ENCODE results near the gene SPRED3.
A peak's percentile ranks its signal among the peaks of the same experiment; 100 is the strongest.

The SPRED3 gene

GRCh38 chr19:38389957-38390924, 1.7 kb downstream of the SPRED3 start:
- DNase-seq, result no peak
- no peaks in the 10 kb centered on the region for H3K9me3 ChIP-seq (ENCODE audit: control insufficient read depth, low read length)
- H3K4me1 ChIP-seq (ENCODE audit: control insufficient read depth, insufficient read depth, low read length, poor library complexity, severe bottlenecking), result peaks cover 41% of the 10 kb centered on the region
- no peaks in the 10 kb centered on the region for H3K36me3 ChIP-seq (ENCODE audit: control insufficient read depth, insufficient read depth, low read length)
- H3K27ac ChIP-seq (ENCODE audit: insufficient read depth, low read length, poor library complexity, severe bottlenecking), result no peak overlapping the region
- H3K27me3 ChIP-seq (replicated peaks; ENCODE audit: control insufficient read depth, insufficient read depth, low read length, poor library complexity, severe bottlenecking), result no peaks in the 10 kb centered on the region
- H3K4me3 ChIP-seq (ENCODE audit: insufficient read depth, low read depth, low read length, poor library complexity, severe bottlenecking), result no peak overlapping the region

- Histone ChIP-seq H3K36me3 (ENCODE audit: control insufficient read depth, insufficient read depth, low read length) (no peaks in the 10 kb centered on the region), H3K4me1 (ENCODE audit: control insufficient read depth, insufficient read depth, low read length, poor library complexity, severe bottlenecking) (peaks cover 32% of the 10 kb centered on the region), H3K27me3 (replicated peaks; ENCODE audit: control insufficient read depth, insufficient read depth, low read length, poor library complexity, severe bottlenecking) (no peaks in the 10 kb centered on the region), H3K9me3 (ENCODE audit: control insufficient read depth, low read length) (no peaks in the 10 kb centered on the region), H3K4me3 (ENCODE audit: insufficient read depth, low read depth, low read length, poor library complexity, severe bottlenecking) (no peak overlapping the region), H3K27ac (ENCODE audit: insufficient read depth, low read length, poor library complexity, severe bottlenecking) (no peak overlapping the region)
- no peak for DNase-seq
Observed at GRCh38 chr19:38391911-38392464, 3.5 kb downstream of the SPRED3 start.

- no peak overlapping the region for H3K27ac ChIP-seq (ENCODE audit: insufficient read depth, low read length, poor library complexity, severe bottlenecking)
- no peak overlapping the region for H3K4me3 ChIP-seq (ENCODE audit: insufficient read depth, low read depth, low read length, poor library complexity, severe bottlenecking)
- no peaks in the 10 kb centered on the region for H3K36me3 ChIP-seq (ENCODE audit: control insufficient read depth, insufficient read depth, low read length)
- H3K27me3 ChIP-seq (replicated peaks; ENCODE audit: control insufficient read depth, insufficient read depth, low read length, poor library complexity, severe bottlenecking), result no peaks in the 10 kb centered on the region
- H3K4me1 ChIP-seq (ENCODE audit: control insufficient read depth, insufficient read depth, low read length, poor library complexity, severe bottlenecking), result peaks cover 24% of the 10 kb centered on the region
- DNase-seq, result no peak
- no peaks in the 10 kb centered on the region for H3K9me3 ChIP-seq (ENCODE audit: control insufficient read depth, low read length)
Observed at GRCh38 chr19:38392707-38393308, 4.3 kb downstream of the SPRED3 start.

GRCh38 chr19:38394488-38394887, 6.0 kb downstream of the SPRED3 start:
- peak; percentile 48 to 51 (median 50) for DNase-seq
- no peaks in the 10 kb centered on the region for H3K36me3 ChIP-seq (ENCODE audit: control insufficient read depth, insufficient read depth, low read length)
- H3K27me3 ChIP-seq (replicated peaks; ENCODE audit: control insufficient read depth, insufficient read depth, low read length, poor library complexity, severe bottlenecking), result no peaks in the 10 kb centered on the region
- H3K4me1 ChIP-seq (ENCODE audit: control insufficient read depth, insufficient read depth, low read length, poor library complexity, severe bottlenecking), result peaks cover 11% of the 10 kb centered on the region
- H3K9me3 ChIP-seq (ENCODE audit: control insufficient read depth, low read length), result no peaks in the 10 kb centered on the region
- H3K27ac ChIP-seq (ENCODE audit: insufficient read depth, low read length, poor library complexity, severe bottlenecking), result no peak overlapping the region
- peak overlapping the region; percentile 53 for H3K4me3 ChIP-seq (ENCODE audit: insufficient read depth, low read depth, low read length, poor library complexity, severe bottlenecking)

GRCh38 chr19:38395381-38396114, 7.1 kb downstream of the SPRED3 start:
- no peaks in the 10 kb centered on the region for H3K36me3 ChIP-seq (ENCODE audit: control insufficient read depth, insufficient read depth, low read length)
- peak overlapping the region; percentile 25 for H3K27ac ChIP-seq (ENCODE audit: insufficient read depth, low read length, poor library complexity, severe bottlenecking)
- H3K27me3 ChIP-seq (replicated peaks; ENCODE audit: control insufficient read depth, insufficient read depth, low read length, poor library complexity, severe bottlenecking), result no peaks in the 10 kb centered on the region
- H3K9me3 ChIP-seq (ENCODE audit: control insufficient read depth, low read length), result no peaks in the 10 kb centered on the region
- no peak for DNase-seq
- H3K4me3 ChIP-seq (ENCODE audit: insufficient read depth, low read depth, low read length, poor library complexity, severe bottlenecking), result peak overlapping the region; percentile 53
- H3K4me1 ChIP-seq (ENCODE audit: control insufficient read depth, insufficient read depth, low read length, poor library complexity, severe bottlenecking), result peaks cover 11% of the 10 kb centered on the region

GRCh38 chr19:38399081-38399480, 10.6 kb downstream of the SPRED3 start:
- peaks cover 13% of the 10 kb centered on the region for H3K4me1 ChIP-seq (ENCODE audit: control insufficient read depth, insufficient read depth, low read length, poor library complexity, severe bottlenecking)
- no peaks in the 10 kb centered on the region for H3K9me3 ChIP-seq (ENCODE audit: control insufficient read depth, low read length)
- H3K27me3 ChIP-seq (replicated peaks; ENCODE audit: control insufficient read depth, insufficient read depth, low read length, poor library complexity, severe bottlenecking), result no peaks in the 10 kb centered on the region
- H3K27ac ChIP-seq (ENCODE audit: insufficient read depth, low read length, poor library complexity, severe bottlenecking), result no peak overlapping the region
- DNase-seq, result no peak
- H3K36me3 ChIP-seq (ENCODE audit: control insufficient read depth, insufficient read depth, low read length), result no peaks in the 10 kb centered on the region
- H3K4me3 ChIP-seq (ENCODE audit: insufficient read depth, low read depth, low read length, poor library complexity, severe bottlenecking), result no peak overlapping the region

- no peak for DNase-seq
- no peak overlapping the region for H3K27ac ChIP-seq (ENCODE audit: insufficient read depth, low read length, poor library complexity, severe bottlenecking)
- no peaks in the 10 kb centered on the region for H3K36me3 ChIP-seq (ENCODE audit: control insufficient read depth, insufficient read depth, low read length)
- H3K4me1 ChIP-seq (ENCODE audit: control insufficient read depth, insufficient read depth, low read length, poor library complexity, severe bottlenecking), result peaks cover 16% of the 10 kb centered on the region
- no peak overlapping the region for H3K4me3 ChIP-seq (ENCODE audit: insufficient read depth, low read depth, low read length, poor library complexity, severe bottlenecking)
- no peaks in the 10 kb centered on the region for H3K27me3 ChIP-seq (replicated peaks; ENCODE audit: control insufficient read depth, insufficient read depth, low read length, poor library complexity, severe bottlenecking)
- no peaks in the 10 kb centered on the region for H3K9me3 ChIP-seq (ENCODE audit: control insufficient read depth, low read length)
Observed at GRCh38 chr19:38399537-38399936, 11.0 kb downstream of the SPRED3 start.

GRCh38 chr19:38400361-38400760, 11.9 kb downstream of the SPRED3 start:
- no peak overlapping the region for H3K4me3 ChIP-seq (ENCODE audit: insufficient read depth, low read depth, low read length, poor library complexity, severe bottlenecking)
- H3K27ac ChIP-seq (ENCODE audit: insufficient read depth, low read length, poor library complexity, severe bottlenecking), result no peak overlapping the region
- no peaks in the 10 kb centered on the region for H3K36me3 ChIP-seq (ENCODE audit: control insufficient read depth, insufficient read depth, low read length)
- H3K9me3 ChIP-seq (ENCODE audit: control insufficient read depth, low read length), result no peaks in the 10 kb centered on the region
- peaks cover 9% of the 10 kb centered on the region for H3K4me1 ChIP-seq (ENCODE audit: control insufficient read depth, insufficient read depth, low read length, poor library complexity, severe bottlenecking)
- DNase-seq, result no peak
- H3K27me3 ChIP-seq (replicated peaks; ENCODE audit: control insufficient read depth, insufficient read depth, low read length, poor library complexity, severe bottlenecking), result no peaks in the 10 kb centered on the region

- Histone ChIP-seq H3K4me1 (ENCODE audit: control insufficient read depth, insufficient read depth, low read length, poor library complexity, severe bottlenecking) (peaks cover 7% of the 10 kb centered on the region), H3K27ac (ENCODE audit: insufficient read depth, low read length, poor library complexity, severe bottlenecking) (no peak overlapping the region), H3K4me3 (ENCODE audit: insufficient read depth, low read depth, low read length, poor library complexity, severe bottlenecking) (no peak overlapping the region), H3K9me3 (ENCODE audit: control insufficient read depth, low read length) (no peaks in the 10 kb centered on the region), H3K36me3 (ENCODE audit: control insufficient read depth, insufficient read depth, low read length) (no peaks in the 10 kb centered on the region), H3K27me3 (replicated peaks; ENCODE audit: control insufficient read depth, insufficient read depth, low read length, poor library complexity, severe bottlenecking) (no peaks in the 10 kb centered on the region)
- no peak for DNase-seq
Observed at GRCh38 chr19:38401148-38401547, 12.7 kb downstream of the SPRED3 start.

Measured in effector memory CD4-positive, alpha-beta T cell (primary cell).